Activated CD4-positive, alpha-beta memory T cell treated with anti-CD3 and anti-CD28 coated beads, Interleukin-2, amount 10 ng/mL, durations not matched to agents 7 days and 5 days (primary cell): ENCODE measurements around the gene MTMR3. TPM values are rescaled to one million over a fixed set of nuclear protein-coding genes. Genes with fewer than 3 reads are reported as not detected.

Source experiments
- CTCF ChIA-PET: fragments of 350-600 bp; sonication (Branson Sonifier 250); formaldehyde crosslinking; loops from one replicate; lab custom pipeline; 2021; ENCODE audit warnings: antibody characterized with exemption, inconsistent platforms; lab: Charles Lee
- POLR2A ChIA-PET: fragments of 350-600 bp; sonication (Branson Sonifier 250); formaldehyde crosslinking; loops from one replicate; lab custom pipeline; 2021; ENCODE audit warnings: antibody characterized with exemption; lab: Charles Lee
- DNase-seq: peaks from one replicate; pipeline ENCODE4 v3.0.0-alpha.2; 2020
- H3K27ac Mint-ChIP-seq: one replicate; pipeline ENCODE4 v1.8.0; 2021; ENCODE audit warnings: mild to moderate bottlenecking, mixed read lengths
- H3K27me3 Mint-ChIP-seq: one replicate; pipeline ENCODE4 v1.8.0; 2021; ENCODE audit warnings: mixed read lengths
- H3K36me3 Mint-ChIP-seq: one replicate; pipeline ENCODE4 v1.8.0; 2021; ENCODE audit warnings: low read depth, mixed read lengths
- H3K4me1 Mint-ChIP-seq: one replicate; pipeline ENCODE4 v1.8.0; 2021; ENCODE audit warnings: mixed read lengths
- H3K4me3 Mint-ChIP-seq: one replicate; pipeline ENCODE4 v1.8.0; 2021; ENCODE audit warnings: mild to moderate bottlenecking, mixed read lengths
- H3K9me3 Mint-ChIP-seq: one replicate; pipeline ENCODE4 v1.8.0; 2021; ENCODE audit warnings: mixed read lengths
- total RNA-seq, 2 experiments: library from RNA; stranded (reverse); gene quantifications; one replicate each; pipeline ENCODE4 v1.2.3, GENCODE V29; 2021

Gene MTMR3
- total RNA-seq, 2 experiments from 2014 or later = 33.1 to 35.3 TPM

DNA sequence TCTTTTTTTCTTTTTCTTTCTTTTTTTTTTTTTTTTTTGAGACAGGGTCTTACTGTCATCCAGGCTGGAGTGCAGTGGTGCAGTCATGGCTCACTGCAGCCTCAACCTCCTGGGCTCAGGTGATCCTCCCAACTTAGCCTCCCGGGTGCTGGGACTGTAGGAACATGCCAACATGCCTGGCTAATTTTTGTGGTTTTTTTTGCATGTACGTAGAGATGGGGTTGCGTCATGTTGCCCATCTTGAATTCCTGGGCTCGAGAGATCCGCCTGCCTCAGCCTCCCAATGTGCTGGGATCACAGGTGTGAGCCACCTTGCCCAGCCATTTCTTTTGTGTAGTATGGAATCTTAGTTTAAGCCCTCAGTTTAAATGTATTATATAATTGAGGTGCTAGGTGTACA is 20.4 kb downstream of the MTMR3 start:
- no peak for DNase-seq
- ChIA-PET CTCF (no interaction called here), POLR2A (no interaction called here)
- Mint-ChIP-seq H3K36me3 (no peaks in the 10 kb centered on the region), H3K9me3 (no peaks in the 10 kb centered on the region), H3K27ac (no peak overlapping the region), H3K27me3 (no peaks in the 10 kb centered on the region), H3K4me1 (no peaks in the 10 kb centered on the region), H3K4me3 (no peak overlapping the region)

DNA sequence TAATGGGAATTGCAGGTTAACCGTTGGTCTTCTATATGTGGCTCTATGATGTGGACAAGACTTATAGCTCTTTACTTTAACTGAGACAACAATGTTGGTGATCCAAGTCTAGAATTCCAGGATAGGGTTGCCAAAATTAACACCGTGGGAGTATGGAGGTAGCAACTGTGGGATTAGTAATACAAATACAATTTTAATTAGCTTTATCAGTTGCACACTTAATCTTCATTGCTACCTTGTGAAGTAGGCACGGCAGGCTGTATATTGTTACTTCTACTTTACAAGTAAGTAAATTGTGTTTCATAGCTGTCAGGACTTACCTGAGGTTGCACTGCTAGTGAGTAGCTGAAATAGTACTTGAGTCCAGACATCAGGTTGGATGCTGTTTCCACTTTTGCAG is 21.0 kb downstream of the MTMR3 start:
- Mint-ChIP-seq H3K9me3 (no peaks in the 10 kb centered on the region), H3K36me3 (no peaks in the 10 kb centered on the region), H3K27me3 (no peaks in the 10 kb centered on the region), H3K27ac (no peak overlapping the region), H3K4me1 (no peaks in the 10 kb centered on the region), H3K4me3 (no peak overlapping the region)
- ChIA-PET CTCF (no interaction called here), POLR2A (no interaction called here)
- no peak for DNase-seq

DNA sequence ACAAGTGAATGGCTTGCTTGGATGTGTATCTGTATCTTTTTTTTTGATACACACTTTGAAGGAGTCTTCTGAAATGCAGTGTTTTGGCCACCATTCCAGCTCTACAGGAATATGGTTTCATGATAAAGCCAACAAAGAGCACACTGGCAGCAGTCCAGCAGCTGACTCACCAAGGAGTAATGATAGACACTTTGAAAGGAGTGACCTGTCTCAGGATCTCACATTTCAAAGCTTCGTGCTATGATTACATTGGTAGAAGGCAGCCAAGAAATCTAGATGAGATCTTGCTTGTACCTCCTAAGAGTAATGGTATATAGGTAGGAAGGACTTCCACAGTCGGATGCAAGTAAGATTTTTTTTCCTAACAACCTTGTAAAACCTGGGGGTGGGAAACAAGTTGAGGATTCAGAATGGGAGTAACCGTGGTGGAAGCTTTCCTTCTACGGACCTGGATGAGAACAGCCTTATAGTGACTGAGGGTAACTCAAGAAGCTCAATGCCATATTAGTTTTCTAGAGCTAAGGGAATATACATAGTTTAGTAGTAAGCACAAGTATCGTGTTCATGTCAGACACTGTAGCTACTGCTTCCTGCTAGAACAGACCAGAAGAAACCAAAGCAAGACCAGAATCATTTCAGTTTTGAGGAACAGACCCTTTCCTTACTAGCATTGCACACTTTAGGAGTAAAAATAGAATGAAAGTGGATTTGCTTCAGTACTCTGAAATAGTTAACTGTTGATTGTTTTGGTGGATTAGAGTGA is 25.0 kb downstream of the MTMR3 start:
- H3K9me3 Mint-ChIP-seq = no peaks in the 10 kb centered on the region
- no peak for DNase-seq
- CTCF ChIA-PET = interaction anchor here (1.0 to 1.1 kb wide), 2 partner anchors 25 to 282 kb away, joined by 3 to 5 read pairs; partner anchors contain the start of gene MTMR3
- POLR2A ChIA-PET = interaction anchor here (0.8 kb wide), 1 partner anchor 9 kb away, joined by 3 read pairs; no protein-coding TSS in a partner anchor
- no peaks in the 10 kb centered on the region for H3K36me3 Mint-ChIP-seq
- H3K4me1 Mint-ChIP-seq = no peaks in the 10 kb centered on the region
- no peaks in the 10 kb centered on the region for H3K27me3 Mint-ChIP-seq
- no peak overlapping the region for H3K27ac Mint-ChIP-seq
- H3K4me3 Mint-ChIP-seq = no peak overlapping the region

DNA sequence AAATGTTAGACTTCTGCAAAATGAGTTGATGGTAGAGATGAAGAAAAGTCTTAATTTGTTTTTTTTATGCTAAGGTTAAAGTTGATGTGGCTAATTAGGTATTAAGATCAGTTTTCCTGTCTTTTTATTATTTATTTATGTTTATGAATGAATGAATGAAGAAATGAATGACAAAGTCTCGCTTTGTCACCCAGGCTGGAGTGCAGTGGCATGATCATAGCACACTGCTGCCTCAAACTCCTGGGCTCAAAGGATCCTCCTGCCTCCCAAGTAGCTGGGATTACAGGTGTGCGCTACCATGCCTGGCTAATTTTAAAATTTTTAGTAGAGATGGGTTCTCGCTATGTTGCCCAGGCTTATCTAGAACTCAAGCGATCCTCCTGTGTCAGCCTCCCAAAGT is 29.2 kb downstream of the MTMR3 start:
- Mint-ChIP-seq H3K9me3 (no peaks in the 10 kb centered on the region), H3K36me3 (no peaks in the 10 kb centered on the region), H3K27me3 (no peaks in the 10 kb centered on the region), H3K4me1 (peaks cover 3% of the 10 kb centered on the region), H3K27ac (no peak overlapping the region), H3K4me3 (no peak overlapping the region)
- ChIA-PET POLR2A (no interaction called here), CTCF (no interaction called here)
- DNase-seq = no peak

DNA sequence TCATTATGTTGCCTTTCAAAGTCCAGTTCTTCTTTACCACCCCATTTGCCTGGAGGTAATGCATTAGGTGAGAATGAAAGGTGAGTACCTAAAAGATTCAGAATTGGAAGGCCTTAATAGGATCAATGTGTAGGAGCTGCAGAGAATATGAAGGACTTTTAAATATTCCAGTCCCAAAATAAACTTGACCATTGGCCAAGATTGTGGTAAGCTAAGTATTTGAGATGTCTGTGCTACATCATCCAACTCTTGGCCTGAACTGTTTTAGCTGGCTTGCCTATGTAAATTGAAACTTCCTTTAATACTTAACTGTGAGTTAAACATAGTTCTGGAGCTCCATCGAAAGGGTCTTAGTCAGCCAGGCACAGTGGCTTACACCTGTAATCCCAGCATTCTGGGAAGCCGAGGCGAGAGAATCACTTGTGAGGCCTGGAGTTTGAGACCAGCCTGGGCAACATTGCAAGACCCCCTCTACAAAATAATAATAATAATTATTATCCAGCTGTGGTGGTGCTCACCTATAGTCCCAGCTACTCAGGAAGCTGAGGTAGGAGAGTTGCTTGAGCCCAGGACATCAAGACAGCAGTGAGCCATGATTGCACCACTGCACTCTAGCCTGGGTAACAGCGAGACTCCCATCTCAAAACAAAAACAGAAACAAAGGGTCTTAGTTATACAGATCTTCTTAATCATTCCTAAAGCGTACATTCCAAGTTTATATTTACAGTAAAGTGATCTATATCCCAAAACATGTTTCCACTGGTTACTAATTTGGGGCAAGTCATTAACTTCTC is 29.8 kb downstream of the MTMR3 start:
- no peaks in the 10 kb centered on the region for H3K9me3 Mint-ChIP-seq
- no peaks in the 10 kb centered on the region for H3K36me3 Mint-ChIP-seq
- H3K4me1 Mint-ChIP-seq = peaks cover 3% of the 10 kb centered on the region
- DNase-seq = no peak
- CTCF ChIA-PET = no interaction called here
- no peak overlapping the region for H3K27ac Mint-ChIP-seq
- POLR2A ChIA-PET = no interaction called here
- H3K4me3 Mint-ChIP-seq = no peak overlapping the region
- H3K27me3 Mint-ChIP-seq = no peaks in the 10 kb centered on the region

DNA sequence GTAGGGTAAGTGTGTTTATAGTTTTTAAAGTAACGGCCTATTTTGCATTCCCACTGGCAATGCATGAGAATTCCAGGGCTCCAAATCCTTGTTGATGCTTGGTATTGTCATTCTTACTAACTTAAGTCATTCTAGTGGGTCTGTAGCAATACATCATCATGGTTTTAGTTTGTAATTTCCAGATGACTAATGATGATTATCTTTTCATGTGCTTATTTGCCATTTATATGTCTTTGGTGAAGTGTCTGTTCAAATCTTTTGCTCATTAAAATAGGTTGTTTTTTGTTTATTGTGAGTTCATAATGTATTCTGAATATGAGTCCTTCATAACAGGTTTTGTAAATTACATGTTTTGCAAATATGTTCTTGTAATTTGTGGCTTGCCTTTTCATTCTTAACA is 31.2 kb downstream of the MTMR3 start:
- no peaks in the 10 kb centered on the region for H3K9me3 Mint-ChIP-seq
- CTCF ChIA-PET = no interaction called here
- H3K4me1 Mint-ChIP-seq = peaks cover 3% of the 10 kb centered on the region
- H3K27me3 Mint-ChIP-seq = no peaks in the 10 kb centered on the region
- no peak for DNase-seq
- POLR2A ChIA-PET = no interaction called here
- H3K27ac Mint-ChIP-seq = no peak overlapping the region
- H3K4me3 Mint-ChIP-seq = no peak overlapping the region
- no peaks in the 10 kb centered on the region for H3K36me3 Mint-ChIP-seq

DNA sequence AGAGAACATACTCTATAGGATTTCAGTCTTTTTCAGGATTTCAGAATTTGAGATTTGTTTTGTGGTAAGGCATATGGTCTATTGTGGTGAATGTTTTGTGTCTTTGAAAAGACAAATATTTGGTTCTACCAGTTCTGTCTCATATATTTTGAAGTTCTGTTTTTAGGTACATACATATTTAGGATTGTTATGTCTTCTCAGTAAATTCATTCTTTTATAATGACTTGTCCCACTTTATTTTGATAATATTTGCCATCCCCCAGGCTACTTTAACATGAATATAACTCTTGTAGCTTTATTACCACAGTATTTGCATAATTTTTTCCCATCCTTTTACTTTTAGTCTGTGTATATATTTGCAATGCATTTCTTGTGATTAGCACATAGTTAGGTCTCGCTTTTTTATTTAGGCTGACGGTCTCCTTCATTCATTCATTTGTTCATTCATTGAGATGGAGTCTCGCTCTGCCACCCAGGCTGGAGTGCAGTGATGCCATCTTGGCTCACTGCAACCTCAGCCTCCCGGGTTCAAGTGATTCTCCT is 32.1 kb downstream of the MTMR3 start:
- Mint-ChIP-seq H3K36me3 (no peaks in the 10 kb centered on the region), H3K27me3 (no peaks in the 10 kb centered on the region), H3K27ac (no peak overlapping the region), H3K9me3 (no peaks in the 10 kb centered on the region), H3K4me1 (peaks cover 3% of the 10 kb centered on the region), H3K4me3 (no peak overlapping the region)
- DNase-seq = no peak
- POLR2A ChIA-PET = no interaction called here
- CTCF ChIA-PET = interaction anchor here (0.6 kb wide), 1 partner anchor 579 kb away, joined by 3 read pairs; no protein-coding TSS in a partner anchor

DNA sequence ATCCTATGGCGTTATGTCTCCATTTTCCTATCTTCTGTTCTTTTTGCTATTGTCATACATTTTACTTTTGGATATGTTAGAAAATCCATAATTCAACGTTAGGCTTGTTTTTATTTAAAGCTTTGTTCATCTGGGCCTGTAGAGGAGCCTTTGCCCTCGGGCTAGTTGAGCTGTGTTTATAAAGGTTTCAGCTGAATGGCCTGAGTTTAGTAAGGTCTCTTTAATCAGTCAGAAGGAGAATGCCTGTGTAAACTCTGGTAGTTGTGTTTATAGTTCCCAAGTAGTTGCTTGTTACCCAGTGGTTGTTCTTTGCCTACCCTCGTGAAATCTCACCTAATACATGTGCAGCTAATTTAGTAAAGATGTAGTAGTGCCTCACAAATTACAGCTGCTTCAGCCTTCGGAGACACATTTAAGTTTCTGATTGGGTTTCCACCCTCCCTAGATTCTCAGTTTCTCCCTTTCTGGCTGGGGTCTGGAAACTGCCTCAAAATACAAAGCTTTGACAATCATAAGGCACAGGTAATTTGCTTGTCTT is 33.1 kb downstream of the MTMR3 start:
- CTCF ChIA-PET = interaction anchor here (1.1 to 1.5 kb wide), 3 partner anchors 28 to 291 kb away, joined by 3 to 5 read pairs (median 4); no protein-coding TSS in a partner anchor
- Mint-ChIP-seq H3K36me3 (no peaks in the 10 kb centered on the region), H3K9me3 (no peaks in the 10 kb centered on the region), H3K27ac (no peak overlapping the region), H3K27me3 (no peaks in the 10 kb centered on the region), H3K4me3 (no peak overlapping the region), H3K4me1 (peaks cover 3% of the 10 kb centered on the region)
- POLR2A ChIA-PET = no interaction called here
- no peak for DNase-seq

DNA sequence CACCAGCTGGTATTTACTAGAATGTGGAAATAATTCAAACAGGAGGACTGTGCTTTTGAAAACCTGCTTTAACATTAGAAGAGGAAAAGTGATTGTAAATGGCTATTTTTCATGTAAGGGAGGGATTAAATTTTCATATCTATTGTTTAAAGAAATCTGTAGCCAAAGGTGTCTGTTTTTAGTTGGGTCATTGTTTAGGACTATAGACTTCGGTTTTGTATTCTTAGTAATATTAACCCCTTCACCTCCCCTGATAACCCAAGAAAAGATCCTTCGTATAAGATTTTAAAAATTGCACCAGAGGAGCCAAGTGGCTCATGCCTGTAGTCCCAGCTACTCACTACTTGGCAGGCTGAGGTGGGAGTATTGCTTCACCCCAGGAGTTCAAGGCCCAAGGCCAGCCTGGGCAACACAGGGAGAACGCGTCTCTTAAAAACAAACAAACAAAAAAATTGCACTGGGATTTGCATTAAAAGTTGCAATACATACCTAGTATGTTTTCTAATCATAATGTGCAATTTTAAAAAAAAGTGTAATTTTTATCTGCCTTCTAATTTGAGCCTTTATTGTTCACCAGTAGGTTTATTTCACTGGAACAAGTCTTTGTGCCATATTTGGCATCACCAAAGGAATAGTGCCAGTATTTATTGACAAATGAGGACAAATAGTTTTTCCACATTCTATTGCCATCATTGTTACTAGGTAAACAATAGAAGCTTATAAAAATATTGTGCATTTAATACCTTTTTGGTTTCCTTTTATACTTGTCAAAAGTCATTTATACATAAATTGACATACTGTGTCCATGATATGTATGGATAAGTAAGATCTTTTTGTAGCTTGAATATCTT is 34.3 kb downstream of the MTMR3 start:
- no peak for DNase-seq
- no peaks in the 10 kb centered on the region for H3K9me3 Mint-ChIP-seq
- no peaks in the 10 kb centered on the region for H3K36me3 Mint-ChIP-seq
- H3K27me3 Mint-ChIP-seq = no peaks in the 10 kb centered on the region
- peaks cover 3% of the 10 kb centered on the region for H3K4me1 Mint-ChIP-seq
- ChIA-PET POLR2A (interaction anchor here (1.0 kb wide), 1 partner anchor 9 kb away, joined by 3 read pairs; no protein-coding TSS in a partner anchor), CTCF (interaction anchor here (1.1 to 1.5 kb wide), 3 partner anchors 29 to 292 kb away, joined by 3 to 5 read pairs (median 4); no protein-coding TSS in a partner anchor)
- H3K27ac Mint-ChIP-seq = no peak overlapping the region
- no peak overlapping the region for H3K4me3 Mint-ChIP-seq

DNA sequence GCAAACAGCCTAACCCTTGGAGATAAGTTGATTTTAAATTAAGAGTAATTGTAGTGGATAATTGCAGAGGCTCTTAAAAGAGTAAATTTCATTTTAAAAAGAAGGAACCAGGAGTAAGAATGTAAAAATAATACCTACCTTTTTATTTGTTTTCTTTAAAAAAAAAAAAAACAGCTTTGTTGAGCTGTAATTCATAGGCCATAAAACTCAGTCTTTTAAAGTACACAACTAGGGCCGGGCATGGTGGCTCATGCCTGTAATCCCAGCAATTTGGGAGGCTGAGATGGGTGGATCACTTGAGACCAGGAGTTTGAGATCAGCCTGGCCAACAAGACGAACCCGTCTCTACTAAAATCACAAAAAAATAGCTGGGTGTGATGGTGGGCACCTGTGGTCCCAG is 42.4 kb downstream of the MTMR3 start:
- no peak overlapping the region for H3K4me3 Mint-ChIP-seq
- H3K27ac Mint-ChIP-seq = no peak overlapping the region
- H3K36me3 Mint-ChIP-seq = no peaks in the 10 kb centered on the region
- H3K4me1 Mint-ChIP-seq = no peaks in the 10 kb centered on the region
- DNase-seq = no peak
- ChIA-PET CTCF (interaction anchor here (0.6 kb wide), 1 partner anchor 123 kb away, joined by 3 read pairs; no protein-coding TSS in a partner anchor), POLR2A (no interaction called here)
- H3K9me3 Mint-ChIP-seq = peaks cover 6% of the 10 kb centered on the region
- H3K27me3 Mint-ChIP-seq = no peaks in the 10 kb centered on the region

DNA sequence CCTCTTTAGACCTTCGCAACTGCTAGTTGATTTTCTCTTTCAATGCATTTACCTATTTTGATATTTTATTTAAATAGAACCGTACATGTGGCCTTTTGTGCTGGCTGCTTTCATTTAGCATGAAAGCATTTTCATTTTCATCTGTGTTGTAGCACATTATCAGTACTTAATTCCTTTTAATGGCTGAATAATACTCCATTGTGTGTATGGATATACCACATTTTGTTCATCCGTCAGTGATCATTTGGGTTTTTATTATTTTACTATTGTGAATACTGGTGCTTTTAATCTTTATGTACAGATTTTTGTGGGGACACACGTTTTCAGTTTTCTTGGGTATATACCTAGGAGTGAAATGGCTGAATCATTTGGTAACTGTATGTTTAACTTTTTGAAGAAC is 43.1 kb downstream of the MTMR3 start:
- CTCF ChIA-PET = interaction anchor here (0.6 kb wide), 1 partner anchor 122 kb away, joined by 3 read pairs; no protein-coding TSS in a partner anchor
- H3K9me3 Mint-ChIP-seq = peaks cover 6% of the 10 kb centered on the region

DNA sequence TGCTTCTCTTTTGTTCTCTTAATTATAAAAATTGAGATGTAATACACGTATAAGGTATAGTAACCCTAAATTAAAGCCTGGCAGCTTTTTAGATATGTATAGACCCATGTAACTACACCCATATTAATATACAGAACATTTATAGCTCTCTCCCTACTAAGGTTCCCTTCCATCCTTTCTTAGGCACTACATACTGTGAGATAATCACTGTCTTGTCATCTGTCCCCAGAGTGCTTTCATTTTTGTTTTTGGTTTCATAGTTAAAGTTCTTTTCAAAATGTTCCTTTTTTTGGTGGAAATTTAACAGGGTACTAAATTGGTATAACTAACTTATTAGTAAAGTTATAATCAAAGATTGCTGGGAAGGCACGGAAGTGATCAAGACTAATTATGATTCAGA is 49.2 kb downstream of the MTMR3 start:
- H3K27ac Mint-ChIP-seq = no peak overlapping the region
- peaks cover 5% of the 10 kb centered on the region for H3K4me1 Mint-ChIP-seq
- no peaks in the 10 kb centered on the region for H3K27me3 Mint-ChIP-seq
- no peaks in the 10 kb centered on the region for H3K36me3 Mint-ChIP-seq
- H3K9me3 Mint-ChIP-seq = no peaks in the 10 kb centered on the region
- ChIA-PET POLR2A (no interaction called here), CTCF (no interaction called here)
- H3K4me3 Mint-ChIP-seq = no peak overlapping the region
- no peak for DNase-seq

More for the DNA sequence above, 43.1 kb downstream of the MTMR3 start:
- POLR2A ChIA-PET = no interaction called here
- Mint-ChIP-seq H3K4me3 (no peak overlapping the region), H3K36me3 (no peaks in the 10 kb centered on the region), H3K27me3 (no peaks in the 10 kb centered on the region), H3K4me1 (no peaks in the 10 kb centered on the region), H3K27ac (no peak overlapping the region)
- no peak for DNase-seq
